ENCODE measurements around the gene ACP5. TPM values are rescaled to one million over a fixed set of nuclear protein-coding genes. Genes with fewer than 3 reads are reported as not detected.

Gene ACP5
- total RNA-seq, 6 experiments from 2014 or later: 10.4 to 28.5 (median 21.5) TPM

DNA sequence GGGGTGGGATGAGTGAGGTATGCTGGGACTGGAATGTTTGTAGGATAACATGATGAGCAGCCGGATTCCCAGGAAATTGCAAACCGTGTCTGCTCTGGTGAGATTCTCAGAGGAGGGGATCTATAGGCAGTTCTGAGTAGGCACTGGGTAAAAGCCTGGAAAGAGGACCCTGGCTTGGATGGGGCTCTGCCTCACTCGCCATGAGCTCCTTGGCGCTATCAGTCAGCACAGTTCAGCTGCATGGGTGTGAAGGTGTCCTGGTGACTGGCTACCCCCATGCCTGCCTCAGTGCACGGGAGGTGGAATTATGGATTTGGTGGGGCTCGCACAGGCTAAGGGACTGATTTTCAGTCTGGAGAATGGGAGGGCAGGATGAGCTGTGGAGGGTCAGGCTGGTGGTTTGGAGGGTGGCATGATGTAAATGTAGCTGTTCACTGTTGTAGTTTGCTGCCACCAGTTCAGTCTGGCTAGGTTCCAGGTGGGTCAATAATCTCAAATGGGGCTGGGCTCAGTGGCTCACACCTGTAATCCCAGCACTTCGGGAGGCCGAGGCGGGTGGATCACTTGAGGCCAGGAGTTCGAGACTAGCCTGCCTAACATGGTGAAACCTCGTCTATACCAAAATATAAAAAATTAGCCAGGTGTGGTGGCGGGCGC, 10.7 kb upstream of the ACP5 start:
- intact Hi-C loops (cut with DNase I): no loop called here
- Histone ChIP-seq H3K4me1 (peaks cover 0 to 5% (median 0%) of the 10 kb centered on the region in 4 donors), H3K27ac (no peak overlapping the region), H3K9me3 (no peaks in the 10 kb centered on the region), H3K36me3 (no peaks in the 10 kb centered on the region), H3K4me3 (no peak overlapping the region), H3K27me3 (no peaks in the 10 kb centered on the region)
- WGBS (ENCODE audit: insufficient coverage, low coverage, low lambda C conversion rate, missing lambda C conversion rate): 40% methylated on average over 12 of the region's 13 CpGs
- DNase-seq: no peak
- peak; percentile 22 to 47 (median 42) for ATAC-seq
- TF ChIP-seq, protein P1, sequence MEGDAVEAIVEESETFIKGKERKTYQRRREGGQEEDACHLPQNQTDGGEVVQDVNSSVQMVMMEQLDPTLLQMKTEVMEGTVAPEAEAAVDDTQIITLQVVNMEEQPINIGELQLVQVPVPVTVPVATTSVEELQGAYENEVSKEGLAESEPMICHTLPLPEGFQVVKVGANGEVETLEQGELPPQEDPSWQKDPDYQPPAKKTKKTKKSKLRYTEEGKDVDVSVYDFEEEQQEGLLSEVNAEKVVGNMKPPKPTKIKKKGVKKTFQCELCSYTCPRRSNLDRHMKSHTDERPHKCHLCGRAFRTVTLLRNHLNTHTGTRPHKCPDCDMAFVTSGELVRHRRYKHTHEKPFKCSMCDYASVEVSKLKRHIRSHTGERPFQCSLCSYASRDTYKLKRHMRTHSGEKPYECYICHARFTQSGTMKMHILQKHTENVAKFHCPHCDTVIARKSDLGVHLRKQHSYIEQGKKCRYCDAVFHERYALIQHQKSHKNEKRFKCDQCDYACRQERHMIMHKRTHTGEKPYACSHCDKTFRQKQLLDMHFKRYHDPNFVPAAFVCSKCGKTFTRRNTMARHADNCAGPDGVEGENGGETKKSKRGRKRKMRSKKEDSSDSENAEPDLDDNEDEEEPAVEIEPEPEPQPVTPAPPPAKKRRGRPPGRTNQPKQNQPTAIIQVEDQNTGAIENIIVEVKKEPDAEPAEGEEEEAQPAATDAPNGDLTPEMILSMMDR (IDR thresholded peaks at IDR 0.05): peak in 1 of 4 donors; percentile 5
- no peak for TF ChIP-seq POLR2A (IDR thresholded peaks at IDR 0.05)

DNA sequence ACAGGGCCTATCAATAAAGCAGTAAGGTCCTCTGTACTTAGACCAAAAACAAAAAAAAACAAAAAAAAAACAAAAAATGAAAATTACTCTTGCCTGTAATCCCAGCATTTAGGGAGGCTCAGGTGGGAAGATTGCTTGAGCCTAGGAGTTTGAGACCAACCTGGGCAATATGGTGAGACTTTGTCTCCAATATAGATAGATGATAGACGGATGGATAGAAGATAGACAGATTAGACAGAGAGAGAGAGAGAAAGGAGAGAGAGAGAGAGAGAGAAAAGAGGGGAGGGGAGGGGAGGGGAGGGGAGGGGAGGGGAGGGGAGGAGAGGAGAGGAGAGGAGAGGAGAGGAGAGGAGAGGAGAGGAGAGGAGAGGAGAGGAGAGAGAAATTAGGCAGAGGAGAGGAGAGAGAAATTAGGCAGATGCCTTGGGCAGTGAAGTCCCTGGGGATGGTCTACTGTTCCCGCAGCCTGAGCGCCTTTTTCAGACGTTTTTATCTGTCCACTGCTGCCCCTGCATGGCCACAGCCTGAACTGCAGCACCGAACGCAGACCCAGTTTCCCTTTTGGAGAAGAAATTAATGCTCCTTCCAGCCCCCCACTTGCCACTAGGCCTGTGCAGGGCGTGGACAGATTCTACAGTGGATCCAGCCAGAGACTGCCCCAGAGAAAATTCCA, 10.0 kb upstream of the ACP5 start:
- H3K27ac ChIP-seq: no peak overlapping the region
- no peaks in the 10 kb centered on the region for H3K27me3 ChIP-seq
- WGBS (ENCODE audit: insufficient coverage, low coverage, low lambda C conversion rate, missing lambda C conversion rate): 1% methylated on average over 7 of the region's 7 CpGs
- no peak for TF ChIP-seq POLR2A (IDR thresholded peaks at IDR 0.05)
- TF ChIP-seq, protein P1 (IDR thresholded peaks at IDR 0.05): peak; percentile 73 to 87 (median 84)
- peaks cover 0 to 5% (median 0%) of the 10 kb centered on the region in 4 donors for H3K4me1 ChIP-seq
- ATAC-seq (peak; percentile 95 to 97 (median 96)), DNase-seq (peak; percentile 67 to 73 (median 69))
- intact Hi-C loops (cut with DNase I): no loop called here
- H3K36me3 ChIP-seq: no peaks in the 10 kb centered on the region
- no peaks in the 10 kb centered on the region for H3K9me3 ChIP-seq
- H3K4me3 ChIP-seq: no peak overlapping the region

DNA sequence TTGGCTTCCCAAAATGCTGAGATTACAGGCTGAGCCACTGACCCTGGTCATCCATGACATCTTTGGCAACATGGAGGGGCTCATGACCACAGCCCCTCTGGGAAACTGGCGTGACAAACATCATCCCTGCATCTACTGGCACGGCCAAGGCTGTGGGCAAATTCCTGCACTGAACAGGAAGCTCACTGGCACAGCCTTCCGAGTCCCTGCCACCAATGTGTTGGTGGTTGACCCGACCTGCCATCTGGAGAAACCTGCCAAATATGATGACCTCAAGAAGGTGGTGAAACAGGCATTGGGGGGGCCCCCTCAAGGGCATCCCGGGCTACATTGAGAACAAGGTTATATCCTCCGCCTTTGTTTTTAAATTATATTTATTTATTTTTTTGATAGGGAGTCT, 8.9 kb upstream of the ACP5 start:
- intact Hi-C loops (cut with DNase I): no loop called here
- ATAC-seq (no peak), DNase-seq (no peak)
- H3K27me3 ChIP-seq: no peaks in the 10 kb centered on the region
- WGBS (ENCODE audit: insufficient coverage, low coverage, low lambda C conversion rate, missing lambda C conversion rate): 71% methylated on average over 2 of the region's 6 CpGs
- peaks cover 0 to 5% (median 0%) of the 10 kb centered on the region in 4 donors for H3K4me1 ChIP-seq
- H3K27ac ChIP-seq: no peak overlapping the region
- H3K36me3 ChIP-seq: no peaks in the 10 kb centered on the region
- H3K4me3 ChIP-seq: no peak overlapping the region
- TF ChIP-seq, protein P1 (IDR thresholded peaks at IDR 0.05): no peak
- no peak for TF ChIP-seq POLR2A (IDR thresholded peaks at IDR 0.05)
- H3K9me3 ChIP-seq: no peaks in the 10 kb centered on the region

DNA sequence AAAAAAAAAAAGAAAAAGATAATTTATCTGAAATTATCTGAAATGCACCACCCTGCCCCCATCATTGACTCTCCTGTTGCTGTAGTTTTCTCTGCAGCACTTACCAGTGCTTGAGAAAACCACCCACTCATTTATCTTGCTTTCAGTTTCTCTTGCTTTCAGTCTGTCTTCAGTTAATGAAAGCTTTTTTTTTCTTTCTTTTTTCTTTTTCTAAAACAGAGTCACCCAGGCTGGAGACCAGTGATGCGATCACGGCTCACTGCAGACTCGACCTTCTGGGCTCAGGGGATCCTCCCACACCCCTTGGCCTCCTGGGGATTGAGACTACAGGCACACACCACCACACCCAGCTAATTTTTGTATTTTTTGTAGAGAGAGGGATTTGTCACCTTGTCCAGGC, 4.3 kb upstream of the ACP5 start:
- no peak overlapping the region for H3K4me3 ChIP-seq
- no peaks in the 10 kb centered on the region for H3K27me3 ChIP-seq
- intact Hi-C loops (cut with DNase I): no loop called here
- WGBS (ENCODE audit: insufficient coverage, low coverage, low lambda C conversion rate, missing lambda C conversion rate): 45% methylated on average over 3 of the region's 3 CpGs
- H3K4me1 ChIP-seq: peaks cover 0 to 5% (median 0%) of the 10 kb centered on the region in 4 donors
- no peaks in the 10 kb centered on the region for H3K36me3 ChIP-seq
- DNase-seq: no peak
- H3K9me3 ChIP-seq: no peaks in the 10 kb centered on the region
- peak overlapping the region in 2 of 3 donors; percentile 4 to 6 for H3K27ac ChIP-seq
- no peak for TF ChIP-seq POLR2A (IDR thresholded peaks at IDR 0.05)
- TF ChIP-seq, protein P1 (IDR thresholded peaks at IDR 0.05): no peak
- peak in 2 of 4 donors; percentile 13 to 17 for ATAC-seq
